GM10266 (cell line): ENCODE results near the gene PIK3R6.
"Not testable (repeated sequence)": the region's sequence is repeated elsewhere in the genome, so short reads cannot be mapped to it uniquely, and the experiment has no call there.

ENCODE experiments used
- DNase-seq: peaks from one replicate; pipeline ENCODE4 v3.0.0; 2012; ENCODE audit errors: extremely low spot score
- CTCF ChIP-seq: IDR thresholded peaks from 2 replicates; pipeline ENCODE4 v1.5.1; 2012; ENCODE audit warnings: mild to moderate bottlenecking, low read depth; ENCODE audit not compliant: control insufficient read depth, insufficient read depth; ENCODE audit errors: missing control alignments

PIK3R6 gene

GRCh38 chr17:8821446-8822105, 45.9 kb downstream of the PIK3R6 start:
- no peak for DNase-seq
- no peak for TF ChIP-seq CTCF

GRCh38 chr17:8820311-8821010, 47.0 kb downstream of the PIK3R6 start:
- DNase-seq: no peak
- no peak for TF ChIP-seq CTCF

- no peak for DNase-seq
These were observed 48.7 kb downstream of the PIK3R6 start for GRCh38 chr17:8818654-8819330.

GRCh38 chr17:8818047-8818446, 49.4 kb downstream of the PIK3R6 start:
- DNase-seq: no peak
- no peak for TF ChIP-seq CTCF

More at GRCh38 chr17:8818654-8819330, 48.7 kb downstream of the PIK3R6 start:
- no peak for TF ChIP-seq CTCF

DNA sequence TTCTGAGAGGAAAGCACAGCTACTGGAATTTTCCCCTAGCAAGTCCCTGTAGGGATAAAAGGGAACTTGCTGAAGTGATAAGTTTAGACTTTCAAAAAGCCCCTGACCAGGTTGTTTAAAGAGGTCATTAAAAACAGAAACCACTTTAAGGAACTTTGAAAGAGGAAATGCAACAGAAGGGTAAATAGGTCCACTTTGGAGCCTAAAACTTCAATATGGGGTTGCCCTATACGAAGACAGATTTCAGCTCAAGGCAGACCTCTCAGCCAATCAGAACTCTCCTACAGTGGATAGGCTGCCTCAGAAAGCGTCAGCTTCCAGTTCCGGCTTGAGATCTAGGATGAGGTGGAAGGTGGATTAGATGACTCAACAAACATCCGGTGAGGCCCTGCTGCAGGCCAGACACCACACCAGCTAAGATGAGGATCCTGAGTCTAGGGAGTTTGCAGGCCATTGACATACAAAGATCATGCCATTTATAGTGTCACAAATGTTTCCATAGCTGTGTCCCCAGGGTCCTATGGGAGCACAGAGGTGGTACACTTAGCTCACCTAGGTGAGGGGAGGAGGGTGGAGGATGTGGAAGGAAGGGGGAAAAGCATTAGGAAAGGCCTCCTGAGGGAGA, 60.4 kb downstream of the PIK3R6 start:
- TF ChIP-seq CTCF: no peak
- peak; percentile 92 for DNase-seq

DNA sequence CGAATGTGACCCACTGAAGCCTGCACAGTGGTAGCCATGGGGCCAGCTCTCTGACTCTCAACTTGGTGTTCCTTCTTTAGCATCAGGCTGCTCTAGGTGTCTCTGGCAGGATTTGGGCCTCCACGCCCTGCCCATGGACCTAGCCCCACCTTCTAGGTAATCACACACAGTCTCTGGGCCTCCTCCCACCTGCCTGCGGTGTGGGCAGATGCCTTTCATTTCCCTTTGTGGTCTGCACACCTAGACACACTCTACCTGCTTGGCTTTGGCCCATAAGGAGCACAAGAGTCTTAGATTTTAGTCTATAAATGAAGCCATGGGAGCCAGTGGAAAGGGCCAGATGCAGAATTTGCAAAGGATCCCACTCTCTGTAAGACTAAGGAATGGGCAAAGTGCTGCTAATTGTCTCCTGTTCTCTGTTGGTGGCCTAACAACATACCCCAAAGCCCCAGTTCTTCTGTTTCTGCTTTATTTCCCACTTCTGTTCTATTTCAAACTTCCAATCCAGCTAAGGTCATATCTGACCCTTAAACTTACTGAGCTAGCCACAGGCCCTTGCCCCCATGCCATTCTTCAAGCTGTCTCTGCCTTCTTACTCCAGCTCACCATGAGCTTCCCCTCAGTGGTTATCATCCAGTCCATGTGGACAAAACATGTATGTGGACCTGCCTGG, 61.1 kb downstream of the PIK3R6 start:
- no peak for DNase-seq
- no peak for TF ChIP-seq CTCF

DNA sequence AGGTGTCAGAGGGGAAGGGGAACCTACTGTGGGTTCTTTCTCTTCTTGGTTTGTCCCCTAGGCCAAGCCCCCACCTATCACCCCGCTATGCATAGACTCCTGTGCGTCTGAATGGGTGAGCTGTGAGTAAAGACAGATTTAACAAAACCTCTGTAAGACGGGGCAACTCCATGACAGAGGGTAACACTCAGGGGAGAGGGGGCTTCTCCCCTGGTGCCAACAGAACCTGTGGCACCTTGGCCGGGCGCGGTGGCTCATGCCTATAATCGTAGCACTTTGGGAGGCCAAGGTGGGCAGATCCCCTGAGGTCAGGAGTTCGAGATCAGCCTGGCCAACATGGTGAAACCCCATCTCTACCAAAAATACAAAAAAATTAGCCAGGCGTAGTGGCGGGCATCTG, 62.1 kb downstream of the PIK3R6 start:
- not testable (repeated sequence) for DNase-seq
